Gastrocnemius medialis (tissue), 4 donors: ENCODE results near the gene TRAF4. TPM values are rescaled to one million over a fixed set of nuclear protein-coding genes. Genes with fewer than 3 reads are reported as not detected.

Experiments
- ATAC-seq, 2 donors: fragments of 150-250 bp; one replicate each; pipeline ENCODE4 v1.9.1; 2016
- DNase-seq, 2 donors: peaks; one replicate each; pipeline ENCODE4 v3.0.0-alpha.2; 2019
- H3K27ac ChIP-seq, 4 donors: fragments of 200-600 bp; sonication (generic); 1 replicate in 1 of 4; 2 replicates in 3 of 4; pipeline ENCODE4 v1.5.1; 2016 to 2018; ENCODE audit warnings: mild to moderate bottlenecking in 2 of 4, moderate library complexity in 1 of 4
- H3K27me3 ChIP-seq, 3 donors: fragments of 200-600 bp; sonication (generic) in 2 of 3; 1 replicate in 1 of 3; 2 replicates in 2 of 3; pipeline versions ENCODE4 v1.5.1 to v1.6.0; 2016 to 2019; ENCODE audit warnings: mild to moderate bottlenecking in 1 of 3, moderate library complexity in 1 of 3
- H3K36me3 ChIP-seq, 2 donors: fragments of 200-600 bp; sonication (generic) in 1 of 2; one replicate each; pipeline ENCODE4 v1.5.1; 2017 to 2018
- H3K4me1 ChIP-seq, 2 donors: fragments of 200-600 bp; sonication (generic) in 1 of 2; one replicate each; pipeline ENCODE4 v1.5.1; 2016 to 2017; ENCODE audit warnings: mild to moderate bottlenecking in 2 of 2
- H3K4me3 ChIP-seq, 4 donors: fragments of 200-600 bp; sonication (generic) in 3 of 4; 1 replicate in 1 of 4; 2 replicates in 3 of 4; pipeline ENCODE4 v1.5.1; 2016 to 2019; ENCODE audit warnings: mild to moderate bottlenecking in 2 of 4
- H3K9me3 ChIP-seq, 3 donors: fragments of 200-600 bp; sonication (generic) in 2 of 3; 1 replicate in 1 of 3; 2 replicates in 2 of 3; pipeline ENCODE4 v1.5.1; 2016 to 2019
- CTCF ChIP-seq, 5 experiments: fragments of 450-650 bp in 3 of 5; fragments of 200-600 bp in 2 of 5; sonication (generic) in 2 of 5; IDR thresholded peaks in 4 of 5; conservative IDR thresholded peaks in 1 of 5; 1 replicate in 4 of 5; 2 replicates in 1 of 5; pipeline ENCODE4 v1.5.1; 2016 to 2019; ENCODE audit warnings: antibody characterized with exemption in 5 of 5, mild to moderate bottlenecking in 3 of 5, moderate library complexity in 3 of 5
- POLR2A ChIP-seq, 2 donors: fragments of 450-650 bp; IDR thresholded peaks; one replicate each; pipeline ENCODE4 v1.6.1; 2017; ENCODE audit warnings: antibody characterized with exemption in 2 of 2, mild to moderate bottlenecking in 2 of 2, moderate library complexity in 2 of 2
- in situ Hi-C, 4 donors: fragments of 200-750 bp; cut with MboI; loops; one replicate each; pipeline versions ENCODE4 v1.15.0 to v1.8.0; 2017; ENCODE audit warnings: low sequenced_read_pairs in 4 of 4
- intact Hi-C: fragments of 100-400 bp; cut with DNase I; formaldehyde crosslinking; loops from one replicate; pipeline ENCODE4 v1.15.1; 2023; ENCODE audit warnings: low total_unique reads
- total RNA-seq, 4 donors: library from RNA; depleted of rRNA; stranded (reverse); fragments of >200 nt; gene quantifications; one replicate each; pipeline versions ENCODE4 v1.1.0 to v1.2.3, GENCODE V29; 2016

TRAF4 gene
- total RNA-seq, 4 donors from 2014 or later = 2.0 to 6.4 (median 3.8) TPM

GRCh38 chr17:28744104-28744971, 527 bp downstream of the TRAF4 start:
- peaks cover 20 to 29% of the 10 kb centered on the region in 2 donors for H3K4me1 ChIP-seq

GRCh38 chr17:28744972-28745785, 1.4 kb downstream of the TRAF4 start:
- intact Hi-C loops (no loop called here), in situ Hi-C loops (no loop called here)
- TF ChIP-seq POLR2A (IDR thresholded peaks at IDR 0.05) = no peak
- no peak for TF ChIP-seq CTCF (IDR thresholded peaks at IDR 0.05 in 4 of 5, conservative IDR thresholded peaks at IDR 0.05 in 1 of 5)
- Histone ChIP-seq H3K4me1 (peaks cover 27 to 29% of the 10 kb centered on the region in 2 donors), H3K27ac (peak overlapping the region; percentile 68 to 81 (median 72)), H3K9me3 (no peaks in the 10 kb centered on the region), H3K36me3 (no peaks in the 10 kb centered on the region), H3K4me3 (peak overlapping the region; percentile 71 to 89 (median 76)), H3K27me3 (no peaks in the 10 kb centered on the region)
- no peak for ATAC-seq
- DNase-seq = no peak

More at GRCh38 chr17:28744104-28744971, 527 bp downstream of the TRAF4 start:
- H3K27me3 ChIP-seq = no peaks in the 10 kb centered on the region
- no peak for TF ChIP-seq POLR2A (IDR thresholded peaks at IDR 0.05)
- TF ChIP-seq CTCF (IDR thresholded peaks at IDR 0.05 in 4 of 5, conservative IDR thresholded peaks at IDR 0.05 in 1 of 5) = no peak
- in situ Hi-C loops = no loop called here
- intact Hi-C loops = no loop called here
- H3K27ac ChIP-seq = peak overlapping the region; percentile 68 to 81 (median 72)
- ATAC-seq (peak in 1 of 2 donors; percentile 14), DNase-seq (no peak)
- no peaks in the 10 kb centered on the region for H3K36me3 ChIP-seq
- H3K4me3 ChIP-seq = peak overlapping the region; percentile 71 to 89 (median 76)
- no peaks in the 10 kb centered on the region for H3K9me3 ChIP-seq

- Histone ChIP-seq H3K27me3 (no peaks in the 10 kb centered on the region), H3K27ac (peak overlapping the region in 1 of 4 donors; percentile 81), H3K9me3 (no peaks in the 10 kb centered on the region), H3K4me3 (peak overlapping the region in 2 of 4 donors; percentile 71 to 89), H3K4me1 (peaks cover 27 to 29% of the 10 kb centered on the region in 2 donors), H3K36me3 (no peaks in the 10 kb centered on the region)
- ATAC-seq (no peak), DNase-seq (no peak)
- TF ChIP-seq POLR2A (IDR thresholded peaks at IDR 0.05) (no peak), CTCF (IDR thresholded peaks at IDR 0.05 in 4 of 5, conservative IDR thresholded peaks at IDR 0.05 in 1 of 5) (no peak)
- in situ Hi-C loops (no loop called here), intact Hi-C loops (no loop called here)
Observed at GRCh38 chr17:28745786-28746411, 2.1 kb downstream of the TRAF4 start.

- peak in 1 of 2 donors; percentile 47 for DNase-seq
- ATAC-seq = peak in 1 of 2 donors; percentile 6
- peaks cover 27 to 29% of the 10 kb centered on the region in 2 donors for H3K4me1 ChIP-seq
- no peaks in the 10 kb centered on the region for H3K36me3 ChIP-seq
- H3K27me3 ChIP-seq = no peaks in the 10 kb centered on the region
- no peak for TF ChIP-seq CTCF (IDR thresholded peaks at IDR 0.05 in 4 of 5, conservative IDR thresholded peaks at IDR 0.05 in 1 of 5)
- no peak for TF ChIP-seq POLR2A (IDR thresholded peaks at IDR 0.05)
- intact Hi-C loops = no loop called here
- H3K27ac ChIP-seq = peak overlapping the region in 1 of 4 donors; percentile 54
- in situ Hi-C loops = no loop called here
- no peaks in the 10 kb centered on the region for H3K9me3 ChIP-seq
- no peak overlapping the region for H3K4me3 ChIP-seq
Observed at GRCh38 chr17:28746611-28747050, 2.8 kb downstream of the TRAF4 start.
